SK-N-MC (cell line): ENCODE results near the gene FBP2.

Experiments
- EZH2 ChIP-seq: fragments of 200-600 bp; sonication (generic); IDR thresholded peaks from one replicate; pipeline ENCODE4 v1.6.1; 2017; ENCODE audit warnings: antibody characterized with exemption
- POLR2AphosphoS5 ChIP-seq: IDR thresholded peaks from 2 replicates; pipeline ENCODE4 v1.6.1; 2012; ENCODE audit warnings: mild to moderate bottlenecking, low read depth, low read length, borderline replicate concordance

- TF ChIP-seq EZH2 (no peak), POLR2AphosphoS5 (no peak)
These were observed 33.7 kb upstream of the FBP2 start for GRCh38 chr9:94627287-94627686.
